Brain microvascular endothelial cell (primary cell): ENCODE measurements around the gene WNT3.

Experiments
- DNase-seq: peaks from one replicate; pipeline ENCODE4 v3.0.0-alpha.2; 2020
- H3K27ac ChIP-seq: fragments of 250-450 bp; sonication (Bioruptor Pico); 2 replicates; pipeline ENCODE4 v1.5.1; 2020; ENCODE audit warnings: mild to moderate bottlenecking, moderate library complexity
- H3K27me3 ChIP-seq: fragments of 250-450 bp; sonication (Bioruptor Pico); replicated peaks from 2 replicates; pipeline ENCODE4 v1.5.1; 2020; ENCODE audit warnings: mild to moderate bottlenecking
- H3K36me3 ChIP-seq: fragments of 250-450 bp; sonication (Bioruptor Pico); replicated peaks from 2 replicates; pipeline ENCODE4 v1.5.1; 2020; ENCODE audit warnings: mild to moderate bottlenecking
- H3K4me3 ChIP-seq: 2 replicates; pipeline ENCODE4 v1.5.1; 2011; ENCODE audit warnings: low read depth, mild to moderate bottlenecking, control low read depth, low read length, moderate library complexity
- CTCF ChIP-seq: IDR thresholded peaks from 2 replicates; pipeline ENCODE4 v1.5.1; 2011; ENCODE audit warnings: low read depth, mild to moderate bottlenecking, moderate library complexity, low read length, control low read depth, inconsistent platforms; ENCODE audit errors: missing control alignments
- in situ Hi-C: cut with HindIII; loops from 2 replicates; pipeline ENCODE4 v1.10.0; 2017; ENCODE audit warnings: low sequenced_read_pairs, low pct_ligation_motif_present

Gene WNT3

GRCh38 chr17:46732754-46733398, 85.6 kb downstream of the WNT3 start:
- Histone ChIP-seq H3K27me3 (no peaks in the 10 kb centered on the region), H3K4me3 (no peak overlapping the region), H3K36me3 (no peaks in the 10 kb centered on the region), H3K27ac (no peak overlapping the region)
- in situ Hi-C loops: no loop called here
- no peak for TF ChIP-seq CTCF
- no peak for DNase-seq

GRCh38 chr17:46732160-46732559, 86.3 kb downstream of the WNT3 start:
- in situ Hi-C loops: no loop called here
- no peak overlapping the region for H3K27ac ChIP-seq
- no peaks in the 10 kb centered on the region for H3K36me3 ChIP-seq
- DNase-seq: no peak
- no peak for TF ChIP-seq CTCF
- H3K4me3 ChIP-seq: no peak overlapping the region
- H3K27me3 ChIP-seq: no peaks in the 10 kb centered on the region

- no peak overlapping the region for H3K27ac ChIP-seq
- H3K27me3 ChIP-seq: no peaks in the 10 kb centered on the region
- H3K36me3 ChIP-seq: no peaks in the 10 kb centered on the region
- no peak overlapping the region for H3K4me3 ChIP-seq
- in situ Hi-C loops: no loop called here
- no peak for DNase-seq
- TF ChIP-seq CTCF: no peak
Measured at GRCh38 chr17:46730679-46731078, 87.8 kb downstream of the WNT3 start.

GRCh38 chr17:46730026-46730425, 88.5 kb downstream of the WNT3 start:
- Histone ChIP-seq H3K27me3 (no peaks in the 10 kb centered on the region), H3K36me3 (no peaks in the 10 kb centered on the region), H3K4me3 (no peak overlapping the region), H3K27ac (no peak overlapping the region)
- no peak for DNase-seq
- in situ Hi-C loops: no loop called here
- no peak for TF ChIP-seq CTCF

GRCh38 chr17:46727572-46728348, 90.7 kb downstream of the WNT3 start:
- Histone ChIP-seq H3K27ac (peak overlapping the region; percentile 21), H3K27me3 (no peaks in the 10 kb centered on the region), H3K36me3 (no peaks in the 10 kb centered on the region), H3K4me3 (no peak overlapping the region)
- peak; percentile 77 for DNase-seq
- in situ Hi-C loops: no loop called here
- TF ChIP-seq CTCF: no peak
